AG04449 (cell line): ENCODE results near the gene EZR.

ENCODE experiments used
- CTCF ChIA-PET: fragments of 350-600 bp; formaldehyde crosslinking; extraction: SDS; loops from one replicate; lab custom pipeline; 2021; ENCODE audit warnings: antibody characterized with exemption; lab: Yijun Ruan, JAX
- POLR2A ChIA-PET: fragments of 400-600, 350-600 bp; formaldehyde crosslinking; extraction: SDS; loops from one replicate; lab custom pipeline; 2020; ENCODE audit warnings: antibody characterized with exemption, inconsistent platforms; lab: Yijun Ruan, JAX
- DNase-seq: peaks from one replicate; pipeline ENCODE4 v3.0.0-alpha.2; 2010; ENCODE audit warnings: low read depth, low spot score
- H3K4me3 ChIP-seq: 2 replicates; pipeline ENCODE4 v1.5.1; 2011; ENCODE audit warnings: low read depth, mild to moderate bottlenecking, control low read depth, low read length
- TF ChIP-seq, protein P1 (sequence below): IDR thresholded peaks from one replicate; pipeline ENCODE4 v1.5.1; 2011; ENCODE audit warnings: mild to moderate bottlenecking, moderate library complexity, low read length, control low read depth, inconsistent platforms; ENCODE audit not compliant: insufficient read depth; ENCODE audit errors: missing control alignments

The EZR gene

DNA sequence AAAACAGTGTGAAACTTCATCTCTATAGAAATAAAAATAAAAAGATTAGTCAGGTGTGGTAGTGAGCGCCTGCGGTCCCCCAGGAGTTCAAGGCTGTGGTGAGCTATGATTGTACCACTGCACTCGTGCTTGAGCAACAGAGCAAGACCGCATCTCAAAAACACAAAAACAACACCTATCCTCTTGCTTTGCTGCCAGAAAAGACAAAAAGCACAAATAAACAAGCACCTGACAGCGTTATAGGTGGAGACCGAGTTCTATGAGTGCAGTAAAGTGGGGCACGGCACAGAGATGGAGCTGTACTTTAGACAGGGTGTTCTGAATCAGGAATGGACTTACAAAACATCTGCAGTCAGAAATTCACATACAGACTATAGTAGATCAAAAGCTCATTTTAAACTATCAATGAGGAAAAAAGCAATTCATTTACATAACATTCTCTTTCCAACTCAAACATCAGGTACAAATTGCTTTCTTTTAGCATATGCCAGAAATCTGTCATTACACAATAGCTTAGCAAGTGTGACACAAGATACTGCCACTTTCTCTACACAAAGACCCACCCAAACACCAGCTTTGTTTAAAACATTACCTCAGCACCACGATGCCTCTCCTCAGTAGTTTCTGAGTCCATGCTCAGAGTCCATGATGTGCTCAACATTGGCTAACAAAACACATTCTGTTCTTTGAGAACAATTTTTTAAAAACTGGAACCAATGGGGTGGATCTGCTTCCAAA, 10.1 kb downstream of the EZR start:
- ChIA-PET POLR2A (no interaction called here), CTCF (interaction anchor here (0.5 to 1.3 kb wide), 4 partner anchors 10 to 633 kb away, joined by 3 read pairs; no protein-coding TSS in a partner anchor)
- no peak for DNase-seq
- TF ChIP-seq, protein P1, sequence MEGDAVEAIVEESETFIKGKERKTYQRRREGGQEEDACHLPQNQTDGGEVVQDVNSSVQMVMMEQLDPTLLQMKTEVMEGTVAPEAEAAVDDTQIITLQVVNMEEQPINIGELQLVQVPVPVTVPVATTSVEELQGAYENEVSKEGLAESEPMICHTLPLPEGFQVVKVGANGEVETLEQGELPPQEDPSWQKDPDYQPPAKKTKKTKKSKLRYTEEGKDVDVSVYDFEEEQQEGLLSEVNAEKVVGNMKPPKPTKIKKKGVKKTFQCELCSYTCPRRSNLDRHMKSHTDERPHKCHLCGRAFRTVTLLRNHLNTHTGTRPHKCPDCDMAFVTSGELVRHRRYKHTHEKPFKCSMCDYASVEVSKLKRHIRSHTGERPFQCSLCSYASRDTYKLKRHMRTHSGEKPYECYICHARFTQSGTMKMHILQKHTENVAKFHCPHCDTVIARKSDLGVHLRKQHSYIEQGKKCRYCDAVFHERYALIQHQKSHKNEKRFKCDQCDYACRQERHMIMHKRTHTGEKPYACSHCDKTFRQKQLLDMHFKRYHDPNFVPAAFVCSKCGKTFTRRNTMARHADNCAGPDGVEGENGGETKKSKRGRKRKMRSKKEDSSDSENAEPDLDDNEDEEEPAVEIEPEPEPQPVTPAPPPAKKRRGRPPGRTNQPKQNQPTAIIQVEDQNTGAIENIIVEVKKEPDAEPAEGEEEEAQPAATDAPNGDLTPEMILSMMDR, result no peak
- H3K4me3 ChIP-seq, result no peak overlapping the region

DNA sequence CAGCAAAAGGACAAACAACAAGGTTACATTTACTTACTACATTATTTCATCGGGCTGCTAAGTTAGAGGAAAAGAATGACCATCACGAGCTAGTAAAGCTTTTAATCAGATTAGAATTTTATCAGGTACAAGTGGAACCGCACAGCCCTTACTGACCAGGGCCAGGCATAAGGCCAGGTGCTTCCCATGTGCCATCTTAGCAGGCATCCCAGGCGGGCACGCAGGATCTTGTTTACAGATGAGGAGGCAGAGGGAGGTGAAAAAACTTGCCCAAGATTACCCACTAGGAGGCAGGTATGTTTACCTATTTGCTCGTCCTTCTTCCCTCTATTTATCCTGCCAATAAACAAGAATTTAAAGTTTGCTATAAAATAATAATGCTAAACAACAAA, 10.7 kb downstream of the EZR start:
- DNase-seq, result no peak
- TF ChIP-seq, protein P1, result no peak
- CTCF ChIA-PET, result interaction anchor here (1.2 kb wide), 1 partner anchor 9 kb away, joined by 3 read pairs; no protein-coding TSS in a partner anchor
- H3K4me3 ChIP-seq, result no peak overlapping the region
- POLR2A ChIA-PET, result no interaction called here

DNA sequence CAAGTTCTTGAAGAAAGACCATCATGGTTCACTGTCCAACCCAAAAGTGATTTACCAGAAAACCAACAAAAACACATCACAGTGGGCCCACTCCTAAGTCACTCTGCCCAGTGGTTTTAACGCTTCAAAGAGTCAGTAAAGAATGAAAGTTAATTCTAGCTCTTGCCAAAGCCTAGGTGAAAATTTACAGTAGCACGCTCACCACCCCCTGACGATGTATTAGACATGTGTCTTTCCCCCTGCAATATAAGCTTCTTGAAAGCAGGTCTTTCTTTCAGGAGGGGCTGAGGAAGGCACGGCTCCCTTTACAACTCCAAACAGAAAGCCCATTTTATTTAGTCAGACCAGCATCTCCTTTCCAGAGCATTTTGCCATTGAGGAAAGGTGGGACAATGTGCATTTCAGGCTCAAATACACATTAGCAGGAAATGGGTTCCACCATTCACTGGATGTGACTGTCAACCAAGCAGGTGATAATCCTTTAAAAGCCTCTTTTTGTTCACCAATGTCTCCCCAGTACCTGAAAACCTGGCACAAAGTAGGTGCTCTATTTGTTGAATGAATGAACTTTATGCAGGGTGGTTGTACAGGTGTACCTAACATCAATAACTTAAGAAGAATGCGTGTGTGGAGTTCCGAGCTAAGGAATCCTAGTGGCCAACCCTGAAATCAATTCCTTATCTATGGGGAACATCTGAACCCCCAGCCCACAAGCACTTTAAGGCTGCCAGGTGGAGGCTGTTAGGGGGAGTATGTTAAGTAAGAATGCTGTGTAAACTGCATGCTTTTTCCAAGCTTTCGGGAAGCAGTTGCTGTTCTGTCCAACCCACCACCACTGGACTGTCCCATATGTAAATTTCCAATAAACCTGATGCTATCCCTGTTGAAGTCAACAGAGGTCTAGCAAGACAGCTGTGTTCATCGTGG, 11.4 kb downstream of the EZR start:
- CTCF ChIA-PET, result no interaction called here
- no peak for DNase-seq
- no peak overlapping the region for H3K4me3 ChIP-seq
- POLR2A ChIA-PET, result no interaction called here
- TF ChIP-seq, protein P1, result no peak

DNA sequence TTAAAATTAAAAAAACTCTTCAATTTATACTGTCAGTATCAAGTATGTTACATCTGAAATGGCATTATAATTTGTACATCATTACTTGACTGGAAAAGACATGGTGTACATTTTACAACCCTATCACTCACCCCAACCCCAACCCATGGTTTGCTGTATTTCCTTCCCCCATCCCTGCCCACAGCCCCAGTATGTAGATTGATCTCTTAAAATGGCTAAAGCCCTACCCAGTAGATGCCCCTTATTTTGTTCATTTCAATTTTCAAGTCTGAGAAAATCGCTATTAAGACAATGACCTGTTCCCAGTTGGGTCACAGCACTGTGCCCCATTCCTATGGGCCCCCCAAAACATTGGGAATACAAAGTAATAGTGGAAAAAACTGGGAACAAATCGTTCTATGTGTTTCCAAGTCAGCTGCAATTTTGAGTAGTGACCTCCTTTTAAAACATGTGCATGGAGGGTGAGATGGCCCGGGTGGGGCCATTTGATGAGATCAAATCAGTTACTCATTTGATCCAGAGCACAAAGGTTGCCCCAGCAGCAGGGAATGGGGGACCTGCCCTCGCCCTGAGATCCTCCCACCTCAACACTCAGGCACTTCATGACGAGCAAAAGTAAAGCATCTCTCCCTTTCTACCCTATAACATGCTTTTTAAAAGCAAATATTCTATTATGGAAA, 13.3 kb downstream of the EZR start:
- no peak for DNase-seq
- ChIA-PET CTCF (no interaction called here), POLR2A (no interaction called here)
- TF ChIP-seq, protein P1, result no peak
- H3K4me3 ChIP-seq, result no peak overlapping the region

DNA sequence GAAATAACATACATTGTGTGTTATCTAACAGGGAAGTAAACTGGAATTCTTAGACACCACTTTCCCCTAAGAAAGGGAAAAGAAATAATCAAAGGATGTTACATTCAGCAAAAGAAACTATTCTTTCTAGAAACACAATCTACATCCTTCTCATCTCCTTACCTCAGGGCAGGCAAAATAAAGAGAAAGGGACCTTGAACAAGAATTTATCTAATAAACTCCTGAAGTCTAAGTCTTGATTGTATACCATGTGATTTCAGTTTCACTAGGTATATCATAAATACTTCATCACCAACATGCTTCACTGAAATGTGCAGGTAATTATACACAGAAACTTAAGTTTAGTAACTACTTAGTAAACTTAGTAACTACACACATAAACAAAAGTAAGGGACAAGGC, 15.0 kb downstream of the EZR start:
- ChIA-PET CTCF (interaction anchor here (1.0 to 1.9 kb wide), 5 partner anchors 12 to 172 kb away, joined by 3 to 6 read pairs (median 3); no protein-coding TSS in a partner anchor), POLR2A (interaction anchor here (0.7 kb wide), 1 partner anchor 17 kb away, joined by 3 read pairs; no protein-coding TSS in a partner anchor)
- H3K4me3 ChIP-seq, result no peak overlapping the region
- DNase-seq, result no peak
- TF ChIP-seq, protein P1, result no peak
